ENCODE measurements around the gene KLHL7.

DNA sequence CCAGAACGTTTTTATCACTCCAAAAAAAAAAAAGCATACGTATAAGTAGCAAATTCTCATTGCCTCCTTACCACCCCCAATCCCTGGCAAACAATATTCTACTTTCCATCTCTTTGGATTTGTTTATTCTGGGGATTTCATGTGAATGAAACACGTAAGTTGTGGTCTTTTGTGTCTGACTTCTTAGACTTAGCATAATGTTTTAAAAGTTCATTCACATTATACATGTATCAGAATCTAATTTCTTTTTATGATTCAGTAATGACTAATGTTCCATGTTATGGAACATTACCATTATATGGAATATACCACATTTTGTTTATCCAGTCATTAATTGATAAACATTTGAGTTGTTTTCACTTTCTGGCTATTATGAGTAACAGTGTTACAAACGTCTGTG is 12.5 kb upstream of the KLHL7 start:
- TF ChIP-seq, protein P1, sequence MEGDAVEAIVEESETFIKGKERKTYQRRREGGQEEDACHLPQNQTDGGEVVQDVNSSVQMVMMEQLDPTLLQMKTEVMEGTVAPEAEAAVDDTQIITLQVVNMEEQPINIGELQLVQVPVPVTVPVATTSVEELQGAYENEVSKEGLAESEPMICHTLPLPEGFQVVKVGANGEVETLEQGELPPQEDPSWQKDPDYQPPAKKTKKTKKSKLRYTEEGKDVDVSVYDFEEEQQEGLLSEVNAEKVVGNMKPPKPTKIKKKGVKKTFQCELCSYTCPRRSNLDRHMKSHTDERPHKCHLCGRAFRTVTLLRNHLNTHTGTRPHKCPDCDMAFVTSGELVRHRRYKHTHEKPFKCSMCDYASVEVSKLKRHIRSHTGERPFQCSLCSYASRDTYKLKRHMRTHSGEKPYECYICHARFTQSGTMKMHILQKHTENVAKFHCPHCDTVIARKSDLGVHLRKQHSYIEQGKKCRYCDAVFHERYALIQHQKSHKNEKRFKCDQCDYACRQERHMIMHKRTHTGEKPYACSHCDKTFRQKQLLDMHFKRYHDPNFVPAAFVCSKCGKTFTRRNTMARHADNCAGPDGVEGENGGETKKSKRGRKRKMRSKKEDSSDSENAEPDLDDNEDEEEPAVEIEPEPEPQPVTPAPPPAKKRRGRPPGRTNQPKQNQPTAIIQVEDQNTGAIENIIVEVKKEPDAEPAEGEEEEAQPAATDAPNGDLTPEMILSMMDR (IDR thresholded peaks at IDR 0.05; ENCODE audit: low read depth, low read length, missing input control): no peak
- TF ChIP-seq TAF1 (conservative IDR thresholded peaks at IDR 0.05) (no peak), JUND (IDR thresholded peaks at IDR 0.05) (no peak), GABPA (IDR thresholded peaks at IDR 0.05 in 1 of 2, conservative IDR thresholded peaks at IDR 0.05 in 1 of 2) (no peak), ZBTB33 (IDR thresholded peaks at IDR 0.05) (no peak), EGR1 (IDR thresholded peaks at IDR 0.05; ENCODE audit: low read depth in 2 of 2) (no peak), REST (IDR thresholded peaks at IDR 0.05) (no peak)
